HepG2 (cell line): ENCODE data around the gene PDZD7. TPM values are rescaled to one million over a fixed set of nuclear protein-coding genes. Genes with fewer than 3 reads are reported as not detected.
A peak's percentile ranks its signal among the peaks of the same experiment; 100 is the strongest.

Experiments
- CENPT ChIP-seq: sonication (generic); formaldehyde crosslinking; IDR thresholded peaks from 2 replicates; pipeline ENCODE4 v1.8.0; 2022; ENCODE audit warnings: low read depth, mild to moderate bottlenecking, moderate library complexity, missing genetic modification reagents
- HES4 ChIP-seq: sonication (generic); formaldehyde crosslinking; IDR thresholded peaks from 2 replicates; pipeline ENCODE4 v1.9.0; 2021; ENCODE audit warnings: mild to moderate bottlenecking, missing genetic modification reagents, borderline replicate concordance
- HOXA7 ChIP-seq: sonication (generic); formaldehyde crosslinking; IDR thresholded peaks from 2 replicates; pipeline ENCODE4 v1.8.1; 2022; ENCODE audit warnings: mild to moderate bottlenecking, missing genetic modification reagents, moderate library complexity
- KAT8 ChIP-seq: IDR thresholded peaks from 2 replicates; pipeline ENCODE4 v1.6.1; 2016; ENCODE audit warnings: missing genetic modification reagents, missing compliant biosample characterization
- MXD4 ChIP-seq: IDR thresholded peaks from 2 replicates; pipeline ENCODE4 v1.6.1; 2016; ENCODE audit warnings: mild to moderate bottlenecking, missing biosample characterization, missing genetic modification reagents
- NPAS2 ChIP-seq: sonication (generic); formaldehyde crosslinking; IDR thresholded peaks from 2 replicates; pipeline ENCODE4 v1.8.0; 2022; ENCODE audit warnings: mild to moderate bottlenecking, missing genetic modification reagents, borderline replicate concordance
- ONECUT2 ChIP-seq: sonication (generic); formaldehyde crosslinking; IDR thresholded peaks from 2 replicates; pipeline ENCODE4 v1.4.0; 2020; ENCODE audit warnings: missing genetic modification reagents
- PAF1 ChIP-seq: IDR thresholded peaks from 2 replicates; pipeline ENCODE4 v1.6.1; 2016; ENCODE audit warnings: missing genetic modification reagents, missing compliant biosample characterization
- RFXAP ChIP-seq: sonication (generic); formaldehyde crosslinking; IDR thresholded peaks from 2 replicates; pipeline ENCODE4 v1.4.0; 2020; ENCODE audit warnings: missing genetic modification reagents, borderline replicate concordance
- SIN3A ChIP-seq: IDR thresholded peaks from 2 replicates; pipeline ENCODE4 v1.6.1; 2011; ENCODE audit warnings: low read depth, mild to moderate bottlenecking, control low read depth, low read length, borderline replicate concordance
- SNAI1 ChIP-seq: sonication (generic); formaldehyde crosslinking; IDR thresholded peaks from 2 replicates; pipeline ENCODE4 v1.5.0; 2020; ENCODE audit warnings: mild to moderate bottlenecking, missing genetic modification reagents, borderline replicate concordance
- THYN1 ChIP-seq: sonication (generic); formaldehyde crosslinking; IDR thresholded peaks from 2 replicates; pipeline ENCODE4 v1.8.1; 2023; ENCODE audit warnings: low read depth, mild to moderate bottlenecking, moderate library complexity, missing genetic modification reagents, borderline replicate concordance
- ZBTB7A ChIP-seq: sonication (generic); formaldehyde crosslinking; IDR thresholded peaks from 2 replicates; pipeline ENCODE4 v1.8.0; 2022; ENCODE audit warnings: mild to moderate bottlenecking, missing genetic modification reagents
- ZNF101 ChIP-seq: sonication (generic); formaldehyde crosslinking; IDR thresholded peaks from 2 replicates; pipeline ENCODE4 v1.4.0; 2020; ENCODE audit warnings: mild to moderate bottlenecking, low read depth, missing genetic modification reagents, borderline replicate concordance
- ZNF207 ChIP-seq: fragments of 450-650 bp; IDR thresholded peaks from 2 replicates; pipeline ENCODE4 v1.6.1; 2016; ENCODE audit warnings: antibody characterized with exemption, borderline replicate concordance
- ZNF230 ChIP-seq: sonication (generic); formaldehyde crosslinking; IDR thresholded peaks from 2 replicates; pipeline ENCODE4 v1.4.0; 2020; ENCODE audit warnings: mild to moderate bottlenecking, missing genetic modification reagents
- ZNF263 ChIP-seq: sonication (generic); formaldehyde crosslinking; IDR thresholded peaks from 2 replicates; pipeline ENCODE4 v1.4.0; 2020; ENCODE audit warnings: missing genetic modification reagents
- ZNF264 ChIP-seq: sonication (generic); formaldehyde crosslinking; IDR thresholded peaks from 2 replicates; pipeline ENCODE4 v1.4.0; 2020; ENCODE audit warnings: missing genetic modification reagents
- ZNF318 ChIP-seq: sonication (generic); formaldehyde crosslinking; IDR thresholded peaks from 2 replicates; pipeline ENCODE4 v1.4.0; 2020; ENCODE audit warnings: mild to moderate bottlenecking, missing genetic modification reagents
- ZNF468 ChIP-seq: sonication (generic); formaldehyde crosslinking; IDR thresholded peaks from 2 replicates; pipeline ENCODE4 v1.8.0; 2022; ENCODE audit warnings: mild to moderate bottlenecking, moderate library complexity, missing genetic modification reagents
- ZNF629 ChIP-seq: sonication (generic); formaldehyde crosslinking; conservative IDR thresholded peaks from 2 replicates; pipeline ENCODE4 v1.5.0; 2020; ENCODE audit warnings: missing genetic modification reagents
- ZNF879 ChIP-seq: sonication (generic); formaldehyde crosslinking; IDR thresholded peaks from 2 replicates; pipeline ENCODE4 v1.8.1; 2023; ENCODE audit warnings: missing genetic modification reagents
- polyA plus RNA-seq, 8 experiments: library from polyadenylated mRNA; depleted of rRNA in 3 of 8; stranded (reverse) in 7 of 8; unstranded in 1 of 8; fragments of >200 nt; fragmentation: Illumina TruSeq in 4 of 8; extraction: Trizol in 4 of 8; gene quantifications; 2 replicates each; pipeline versions ENCODE4 v1.2.1 to v1.2.3, GENCODE V29; 2011 to 2016; ENCODE audit warnings: low read depth in 4 of 8, missing spikeins in 1 of 8, mixed read lengths in 1 of 8; ENCODE audit not compliant: insufficient read depth in 1 of 8
- total RNA-seq, 5 experiments: library from RNA; depleted of rRNA; stranded (reverse); fragments of >200 nt; fragmentation: Illumina TruSeq; extraction: Trizol; gene quantifications; 2 replicates each; pipeline ENCODE4 v1.2.3, GENCODE V29; 2016; ENCODE audit warnings: low read depth in 1 of 5

PDZD7 gene
- total and polyA plus RNA-seq, 2 of the 13 experiments (the other 11 are each of a cell fraction or from before 2014, with no cell fraction given), result 0.58 to 0.73 TPM

GRCh38 chr10:100986623-100986951 is 44.3 kb downstream of the PDZD7 start (continued):
- TF ChIP-seq PAF1 (CRISPR knock-in tag), result peak; percentile 96
- TF ChIP-seq ZNF629 (CRISPR knock-in tag), result 0 out of 2 replicates have a peak, but pooled peaks have one; percentile 4
- peak; percentile 59; the same call in 1 of the 2 replicates for TF ChIP-seq HES4 (CRISPR knock-in tag)
- no peak for TF ChIP-seq ZNF230
- 0 out of 2 replicates have a peak, but pooled peaks have one; percentile 10 for TF ChIP-seq ZNF263 (CRISPR knock-in tag)
- no peak for TF ChIP-seq MXD4 (CRISPR knock-in tag)
- 0 out of 2 replicates have a peak, but pooled peaks have one; percentile 5 for TF ChIP-seq ZNF879 (CRISPR knock-in tag)
- TF ChIP-seq ZNF264 (CRISPR knock-in tag), result 0 out of 2 replicates have a peak, but pooled peaks have one; percentile 4
- TF ChIP-seq ZNF468, result no peak
- TF ChIP-seq ZNF318 (CRISPR knock-in tag), result no peak; the same call in 1 of the 2 replicates
- TF ChIP-seq THYN1 (CRISPR knock-in tag), result 0 out of 2 replicates have a peak, but pooled peaks have one; percentile 39
- TF ChIP-seq ZBTB7A (CRISPR knock-in tag), result no peak
- TF ChIP-seq HOXA7 (CRISPR knock-in tag), result no peak
- TF ChIP-seq ONECUT2, result no peak
- peak; percentile 38; the same call in 1 of the 2 replicates for TF ChIP-seq SIN3A
- TF ChIP-seq KAT8 (CRISPR knock-in tag), result no peak
- 0 out of 2 replicates have a peak, but pooled peaks have one; percentile 8 for TF ChIP-seq RFXAP (CRISPR knock-in tag)
- no peak for TF ChIP-seq SNAI1
- no peak; the same call in 1 of the 2 replicates for TF ChIP-seq CENPT
- TF ChIP-seq ZNF101, result no peak
- TF ChIP-seq ZNF207, result no peak
- TF ChIP-seq NPAS2 (CRISPR knock-in tag), result no peak
